ENCODE measurements around the gene NGEF.

DNA sequence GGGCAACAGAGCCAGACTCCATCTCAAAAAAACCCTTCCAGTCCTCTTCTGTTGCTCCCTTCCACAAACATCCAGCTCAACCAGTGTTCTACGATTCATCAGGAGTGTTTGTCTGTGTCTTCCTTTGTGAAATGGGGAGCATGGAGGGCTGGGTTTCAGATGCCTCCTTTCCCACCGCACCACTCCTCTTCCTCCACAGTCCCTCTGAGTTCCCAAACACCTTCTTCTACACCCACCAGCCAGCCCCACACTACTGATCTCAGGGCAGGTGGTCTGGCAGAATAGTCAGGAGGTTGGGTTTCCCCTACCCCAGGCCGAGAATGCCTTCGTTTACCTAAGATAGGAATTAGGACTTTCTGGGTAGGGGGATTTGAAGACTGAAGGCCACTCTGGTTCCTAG lies 36.9 kb downstream of the NGEF start:
- TF ChIP-seq, protein P1, sequence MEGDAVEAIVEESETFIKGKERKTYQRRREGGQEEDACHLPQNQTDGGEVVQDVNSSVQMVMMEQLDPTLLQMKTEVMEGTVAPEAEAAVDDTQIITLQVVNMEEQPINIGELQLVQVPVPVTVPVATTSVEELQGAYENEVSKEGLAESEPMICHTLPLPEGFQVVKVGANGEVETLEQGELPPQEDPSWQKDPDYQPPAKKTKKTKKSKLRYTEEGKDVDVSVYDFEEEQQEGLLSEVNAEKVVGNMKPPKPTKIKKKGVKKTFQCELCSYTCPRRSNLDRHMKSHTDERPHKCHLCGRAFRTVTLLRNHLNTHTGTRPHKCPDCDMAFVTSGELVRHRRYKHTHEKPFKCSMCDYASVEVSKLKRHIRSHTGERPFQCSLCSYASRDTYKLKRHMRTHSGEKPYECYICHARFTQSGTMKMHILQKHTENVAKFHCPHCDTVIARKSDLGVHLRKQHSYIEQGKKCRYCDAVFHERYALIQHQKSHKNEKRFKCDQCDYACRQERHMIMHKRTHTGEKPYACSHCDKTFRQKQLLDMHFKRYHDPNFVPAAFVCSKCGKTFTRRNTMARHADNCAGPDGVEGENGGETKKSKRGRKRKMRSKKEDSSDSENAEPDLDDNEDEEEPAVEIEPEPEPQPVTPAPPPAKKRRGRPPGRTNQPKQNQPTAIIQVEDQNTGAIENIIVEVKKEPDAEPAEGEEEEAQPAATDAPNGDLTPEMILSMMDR (IDR thresholded peaks at IDR 0.05; ENCODE audit: insufficient read depth, low read depth, low read length), result no peak
- TF ChIP-seq EZH2 (IDR thresholded peaks at IDR 0.05; ENCODE audit: insufficient read depth, low read length), result no peak
